Effector memory CD8-positive, alpha-beta T cell (primary cell): ENCODE measurements around the gene RPL7L1.

ENCODE experiments used
- ATAC-seq: fragments of 150-1000 bp; cut with Tn5 transposase; replicated peaks from 2 replicates; pipeline ENCODE4 v1.10.0; 2021; ENCODE audit warnings: mild to moderate bottlenecking, moderate library complexity
- DNase-seq, 3 experiments: peaks; one replicate each; pipeline ENCODE4 v3.0.0; 2021
- H3K27ac Mint-ChIP-seq, 2 donors: one replicate each; pipeline ENCODE4 v1.8.0; 2022; ENCODE audit warnings: mild to moderate bottlenecking in 2 of 2, mixed read lengths in 2 of 2, moderate library complexity in 2 of 2
- H3K27me3 Mint-ChIP-seq, 2 donors: one replicate each; pipeline ENCODE4 v1.8.0; 2022; ENCODE audit warnings: mixed read lengths in 2 of 2
- H3K36me3 Mint-ChIP-seq: one replicate; pipeline ENCODE4 v1.8.0; 2022; ENCODE audit warnings: mild to moderate bottlenecking, moderate library complexity, mixed read lengths; ENCODE audit not compliant: insufficient read depth
- H3K4me1 Mint-ChIP-seq, 2 donors: one replicate each; pipeline ENCODE4 v1.8.0; 2022; ENCODE audit warnings: low read depth in 2 of 2, mixed read lengths in 2 of 2
- H3K4me3 Mint-ChIP-seq, 2 donors: one replicate each; pipeline ENCODE4 v1.8.0; 2022; ENCODE audit warnings: mild to moderate bottlenecking in 2 of 2, mixed read lengths in 2 of 2, moderate library complexity in 2 of 2
- H3K9me3 Mint-ChIP-seq, 2 donors: one replicate each; pipeline ENCODE4 v1.8.0; 2022; ENCODE audit warnings: mixed read lengths in 2 of 2
- total RNA-seq, 9 experiments: gene quantifications; one replicate each; lab custom pipeline; 2026; lab: John Stamatoyannopoulos, UW

The RPL7L1 gene
- 62.7 to 512 (median 166) reads per million in 9 experiments for total RNA-seq

GRCh38 chr6:42879372-42880239 is at the start of gene RPL7L1:
RPL7L1 (plus strand) TSS chr6:42879616; CDS start chr6:42879911, 295 bp downstream.
- peak within 1 kb of the TSS; percentile 94 to 97 for H3K4me3 Mint-ChIP-seq
- H3K4me1 Mint-ChIP-seq, result peaks cover 14 to 21% of the 10 kb centered on the region in 2 donors
- H3K27me3 Mint-ChIP-seq, result no peaks in the 10 kb centered on the region
- peak; percentile 88 for ATAC-seq
- peak within 1 kb of the TSS; percentile 99 for H3K27ac Mint-ChIP-seq
- peaks cover 53% of the 10 kb centered on the region for H3K36me3 Mint-ChIP-seq
- DNase-seq, result peak; percentile 72 to 81 (median 76)
- no peaks in the 10 kb centered on the region for H3K9me3 Mint-ChIP-seq

GRCh38 chr6:42831237-42831636 is 48.2 kb upstream of the RPL7L1 start:
- Mint-ChIP-seq H3K36me3 (peaks cover 53% of the 10 kb centered on the region), H3K27ac (peak overlapping the region; percentile 26 to 45), H3K4me1 (peaks cover 7 to 24% of the 10 kb centered on the region in 2 donors), H3K4me3 (no peak overlapping the region), H3K9me3 (no peaks in the 10 kb centered on the region), H3K27me3 (no peaks in the 10 kb centered on the region)
- DNase-seq (no peak), ATAC-seq (no peak)

- Mint-ChIP-seq H3K4me3 (no peak overlapping the region), H3K27ac (no peak overlapping the region), H3K4me1 (peaks cover 3 to 24% of the 10 kb centered on the region in 2 donors), H3K27me3 (no peaks in the 10 kb centered on the region), H3K9me3 (no peaks in the 10 kb centered on the region), H3K36me3 (peaks cover 45% of the 10 kb centered on the region)
- ATAC-seq (no peak), DNase-seq (no peak)
Observed at GRCh38 chr6:42834056-42834455, 45.4 kb upstream of the RPL7L1 start.

GRCh38 chr6:42841844-42842584 is 37.4 kb upstream of the RPL7L1 start:
- Mint-ChIP-seq H3K27me3 (no peaks in the 10 kb centered on the region), H3K4me1 (peaks cover 3 to 20% of the 10 kb centered on the region in 2 donors), H3K4me3 (no peak overlapping the region), H3K9me3 (no peaks in the 10 kb centered on the region), H3K36me3 (peaks cover 27% of the 10 kb centered on the region), H3K27ac (peak overlapping the region; percentile 3 to 34)
- DNase-seq (no peak), ATAC-seq (no peak)

GRCh38 chr6:42845327-42845694 is 34.1 kb upstream of the RPL7L1 start:
- Mint-ChIP-seq H3K27ac (no peak overlapping the region), H3K4me3 (no peak overlapping the region), H3K27me3 (no peaks in the 10 kb centered on the region), H3K9me3 (no peaks in the 10 kb centered on the region), H3K4me1 (peaks cover 3 to 20% of the 10 kb centered on the region in 2 donors), H3K36me3 (peaks cover 35% of the 10 kb centered on the region)
- ATAC-seq (no peak), DNase-seq (no peak)

GRCh38 chr6:42846505-42846904 is 32.9 kb upstream of the RPL7L1 start:
- Mint-ChIP-seq H3K9me3 (no peaks in the 10 kb centered on the region), H3K36me3 (peaks cover 39% of the 10 kb centered on the region), H3K27me3 (no peaks in the 10 kb centered on the region), H3K4me3 (no peak overlapping the region), H3K27ac (peak overlapping the region in 1 of 2 donors; percentile 62), H3K4me1 (peaks cover 3 to 18% of the 10 kb centered on the region in 2 donors)
- no peak for DNase-seq
- ATAC-seq, result no peak

- H3K4me1 Mint-ChIP-seq, result peaks cover 3 to 8% of the 10 kb centered on the region in 2 donors
- no peaks in the 10 kb centered on the region for H3K27me3 Mint-ChIP-seq
- ATAC-seq (no peak), DNase-seq (no peak)
- H3K9me3 Mint-ChIP-seq, result no peaks in the 10 kb centered on the region
- peak overlapping the region in 1 of 2 donors; percentile 64 for H3K27ac Mint-ChIP-seq
- H3K4me3 Mint-ChIP-seq, result no peak overlapping the region
- peaks cover 50% of the 10 kb centered on the region for H3K36me3 Mint-ChIP-seq
Observed at GRCh38 chr6:42848700-42849099, 30.7 kb upstream of the RPL7L1 start.

GRCh38 chr6:42851599-42851998 is 27.8 kb upstream of the RPL7L1 start:
- Mint-ChIP-seq H3K4me1 (no peaks in the 10 kb centered on the region), H3K36me3 (peaks cover 65% of the 10 kb centered on the region), H3K9me3 (no peaks in the 10 kb centered on the region), H3K27ac (no peak overlapping the region), H3K27me3 (no peaks in the 10 kb centered on the region), H3K4me3 (no peak overlapping the region)
- ATAC-seq (no peak), DNase-seq (no peak)

GRCh38 chr6:42860036-42860435 is 19.4 kb upstream of the RPL7L1 start:
- Mint-ChIP-seq H3K27ac (no peak overlapping the region), H3K27me3 (no peaks in the 10 kb centered on the region), H3K36me3 (peaks cover 93% of the 10 kb centered on the region), H3K4me3 (no peak overlapping the region), H3K9me3 (no peaks in the 10 kb centered on the region), H3K4me1 (no peaks in the 10 kb centered on the region)
- no peak for DNase-seq
- ATAC-seq, result no peak

- DNase-seq (no peak), ATAC-seq (no peak)
- no peak overlapping the region for H3K27ac Mint-ChIP-seq
- H3K36me3 Mint-ChIP-seq, result peaks cover 92% of the 10 kb centered on the region
- no peaks in the 10 kb centered on the region for H3K9me3 Mint-ChIP-seq
- no peak overlapping the region for H3K4me3 Mint-ChIP-seq
- no peaks in the 10 kb centered on the region for H3K4me1 Mint-ChIP-seq
- no peaks in the 10 kb centered on the region for H3K27me3 Mint-ChIP-seq
Observed at GRCh38 chr6:42860481-42860880, 18.9 kb upstream of the RPL7L1 start.

- no peak overlapping the region for H3K4me3 Mint-ChIP-seq
- H3K4me1 Mint-ChIP-seq, result peaks cover 0 to 3% of the 10 kb centered on the region in 2 donors
- peak overlapping the region in 1 of 2 donors; percentile 73 for H3K27ac Mint-ChIP-seq
- H3K9me3 Mint-ChIP-seq, result no peaks in the 10 kb centered on the region
- H3K27me3 Mint-ChIP-seq, result no peaks in the 10 kb centered on the region
- ATAC-seq, result no peak
- no peak for DNase-seq
- peaks cover 74% of the 10 kb centered on the region for H3K36me3 Mint-ChIP-seq
Observed at GRCh38 chr6:42864602-42865001, 14.8 kb upstream of the RPL7L1 start.

- Mint-ChIP-seq H3K27ac (peak overlapping the region; percentile 25 to 52), H3K4me1 (peaks cover 0 to 3% of the 10 kb centered on the region in 2 donors), H3K9me3 (no peaks in the 10 kb centered on the region), H3K36me3 (peaks cover 21% of the 10 kb centered on the region), H3K27me3 (no peaks in the 10 kb centered on the region), H3K4me3 (no peak overlapping the region)
- ATAC-seq (no peak), DNase-seq (no peak)
Observed at GRCh38 chr6:42870145-42870936, 9.1 kb upstream of the RPL7L1 start.

GRCh38 chr6:42871711-42872110 is 7.7 kb upstream of the RPL7L1 start:
- Mint-ChIP-seq H3K9me3 (no peaks in the 10 kb centered on the region), H3K27ac (peak overlapping the region; percentile 34 to 65), H3K36me3 (peaks cover 11% of the 10 kb centered on the region), H3K4me1 (peaks cover 0 to 3% of the 10 kb centered on the region in 2 donors), H3K27me3 (no peaks in the 10 kb centered on the region), H3K4me3 (no peak overlapping the region)
- ATAC-seq, result no peak
- no peak for DNase-seq
